Astrocyte (in vitro differentiated cells and primary cell): Measurements from ENCODE around the gene CERS3. TPM values are rescaled to one million over a fixed set of nuclear protein-coding genes. Genes with fewer than 3 reads are reported as not detected.

Experiments used
- DNase-seq: peaks from one replicate; pipeline ENCODE4 v3.0.0-alpha.2; 2010; ENCODE audit warnings: low read depth
- FAIRE-seq: peaks from 2 replicates; lab custom pipeline; 2011; peaks lifted over from hg19 to GRCh38; lab: Jason Lieb, UNC
- H2AFZ ChIP-seq: 2 replicates; pipeline ENCODE4 v1.6.0; 2012; ENCODE audit warnings: low read depth, low read length, inconsistent platforms
- H3K27ac ChIP-seq: 2 replicates; pipeline ENCODE4 v1.5.1; 2011; ENCODE audit warnings: low read depth, low read length, inconsistent platforms
- H3K27me3 ChIP-seq: 2 replicates; pipeline ENCODE4 v1.6.0; 2011; ENCODE audit warnings: low read length, inconsistent platforms; ENCODE audit not compliant: insufficient read depth
- H3K36me3 ChIP-seq: 2 replicates; pipeline ENCODE4 v1.5.1; 2011; ENCODE audit warnings: low read length, inconsistent platforms; ENCODE audit not compliant: insufficient read depth
- H3K4me1 ChIP-seq: 2 replicates; pipeline ENCODE4 v1.5.1; 2011; ENCODE audit warnings: low read length, inconsistent platforms; ENCODE audit not compliant: insufficient read depth
- H3K4me2 ChIP-seq: 2 replicates; pipeline ENCODE4 v1.6.0; 2012; ENCODE audit warnings: low read length, inconsistent platforms
- H3K4me3 ChIP-seq: 2 replicates; pipeline ENCODE4 v1.5.1; 2011; ENCODE audit warnings: low read depth, mild to moderate bottlenecking, low read length, inconsistent platforms; ENCODE audit not compliant: insufficient read depth
- H3K79me2 ChIP-seq: 2 replicates; pipeline ENCODE4 v1.6.0; 2012; ENCODE audit warnings: mild to moderate bottlenecking, low read length, inconsistent platforms; ENCODE audit not compliant: insufficient read depth
- H3K9ac ChIP-seq: 2 replicates; pipeline ENCODE4 v1.6.0; 2012; ENCODE audit warnings: mild to moderate bottlenecking, low read length, inconsistent platforms
- H3K9me3 ChIP-seq: 2 replicates; pipeline ENCODE4 v1.5.1; 2012; ENCODE audit warnings: low read depth, mild to moderate bottlenecking, low read length, inconsistent platforms; ENCODE audit not compliant: insufficient read depth
- H4K20me1 ChIP-seq: 2 replicates; pipeline ENCODE4 v1.6.0; 2012; ENCODE audit warnings: low read length, inconsistent platforms; ENCODE audit not compliant: insufficient read depth
- H3K27ac Mint-ChIP-seq: one replicate; pipeline ENCODE4 v1.8.0; 2021; ENCODE audit warnings: mild to moderate bottlenecking, mixed read lengths; ENCODE audit not compliant: unreplicated experiment
- H3K27me3 Mint-ChIP-seq: one replicate; pipeline ENCODE4 v1.8.0; 2021; ENCODE audit warnings: low read depth, mixed read lengths; ENCODE audit not compliant: unreplicated experiment
- H3K36me3 Mint-ChIP-seq: one replicate; pipeline ENCODE4 v1.8.0; 2021; ENCODE audit warnings: low read depth, mixed read lengths; ENCODE audit not compliant: unreplicated experiment
- H3K4me1 Mint-ChIP-seq: one replicate; pipeline ENCODE4 v1.8.0; 2021; ENCODE audit warnings: low read depth, mixed read lengths; ENCODE audit not compliant: unreplicated experiment
- H3K4me3 Mint-ChIP-seq: one replicate; pipeline ENCODE4 v1.8.0; 2021; ENCODE audit warnings: mild to moderate bottlenecking, moderate library complexity, mixed read lengths; ENCODE audit not compliant: unreplicated experiment
- H3K9me3 Mint-ChIP-seq: one replicate; pipeline ENCODE4 v1.8.0; 2021; ENCODE audit warnings: mild to moderate bottlenecking, mixed read lengths; ENCODE audit not compliant: unreplicated experiment
- EZH2 ChIP-seq: IDR thresholded peaks from 2 replicates; pipeline ENCODE4 v1.6.1; 2012; ENCODE audit warnings: mild to moderate bottlenecking, low read length, inconsistent platforms; ENCODE audit not compliant: insufficient read depth
- total RNA-seq: library from RNA; stranded (reverse); gene quantifications from 2 replicates; pipeline ENCODE4 v1.2.1, GENCODE V29; 2021
- TF ChIP-seq, protein P1 (sequence below): IDR thresholded peaks from 2 replicates; pipeline ENCODE4 v1.5.1; 2011; ENCODE audit warnings: low read depth, mild to moderate bottlenecking, inconsistent platforms, low read length, moderate library complexity; ENCODE audit not compliant: insufficient read depth

CERS3 gene
- total RNA-seq, 1 donor from 2014 or later = not detected

- Mint-ChIP-seq H3K36me3 (no peaks in the 10 kb centered on the region), H3K4me1 (no peaks in the 10 kb centered on the region), H3K27ac (no peak overlapping the region), H3K9me3 (peaks cover 6% of the 10 kb centered on the region), H3K4me3 (no peak overlapping the region), H3K27me3 (peaks cover 17% of the 10 kb centered on the region)
- no peaks in the 10 kb centered on the region for H3K27me3 ChIP-seq
- H3K27ac ChIP-seq = no peak overlapping the region
- H3K79me2 ChIP-seq = no peaks in the 10 kb centered on the region
- no peak overlapping the region for H2AFZ ChIP-seq
- H3K9me3 ChIP-seq = no peaks in the 10 kb centered on the region
- H3K4me1 ChIP-seq = no peaks in the 10 kb centered on the region
- H3K4me3 ChIP-seq = no peak overlapping the region
- no peaks in the 10 kb centered on the region for H4K20me1 ChIP-seq
- H3K4me2 ChIP-seq = no peak overlapping the region
- TF ChIP-seq EZH2 = no peak
- TF ChIP-seq, protein P1, sequence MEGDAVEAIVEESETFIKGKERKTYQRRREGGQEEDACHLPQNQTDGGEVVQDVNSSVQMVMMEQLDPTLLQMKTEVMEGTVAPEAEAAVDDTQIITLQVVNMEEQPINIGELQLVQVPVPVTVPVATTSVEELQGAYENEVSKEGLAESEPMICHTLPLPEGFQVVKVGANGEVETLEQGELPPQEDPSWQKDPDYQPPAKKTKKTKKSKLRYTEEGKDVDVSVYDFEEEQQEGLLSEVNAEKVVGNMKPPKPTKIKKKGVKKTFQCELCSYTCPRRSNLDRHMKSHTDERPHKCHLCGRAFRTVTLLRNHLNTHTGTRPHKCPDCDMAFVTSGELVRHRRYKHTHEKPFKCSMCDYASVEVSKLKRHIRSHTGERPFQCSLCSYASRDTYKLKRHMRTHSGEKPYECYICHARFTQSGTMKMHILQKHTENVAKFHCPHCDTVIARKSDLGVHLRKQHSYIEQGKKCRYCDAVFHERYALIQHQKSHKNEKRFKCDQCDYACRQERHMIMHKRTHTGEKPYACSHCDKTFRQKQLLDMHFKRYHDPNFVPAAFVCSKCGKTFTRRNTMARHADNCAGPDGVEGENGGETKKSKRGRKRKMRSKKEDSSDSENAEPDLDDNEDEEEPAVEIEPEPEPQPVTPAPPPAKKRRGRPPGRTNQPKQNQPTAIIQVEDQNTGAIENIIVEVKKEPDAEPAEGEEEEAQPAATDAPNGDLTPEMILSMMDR = no peak
- no peaks in the 10 kb centered on the region for H3K36me3 ChIP-seq
- H3K9ac ChIP-seq = no peak overlapping the region
- FAIRE-seq = no peak
- no peak for DNase-seq
These were observed 20.0 kb downstream of the CERS3 start for GRCh38 chr15:100508641-100509300.

GRCh38 chr15:100502651-100503050 is 26.1 kb downstream of the CERS3 start:
- no peak overlapping the region for H3K9ac ChIP-seq
- H3K27ac Mint-ChIP-seq = no peak overlapping the region
- no peaks in the 10 kb centered on the region for H3K36me3 Mint-ChIP-seq
- no peak overlapping the region for H3K4me2 ChIP-seq
- H3K79me2 ChIP-seq = no peaks in the 10 kb centered on the region
- H3K27ac ChIP-seq = no peak overlapping the region
- no peaks in the 10 kb centered on the region for H3K36me3 ChIP-seq
- H2AFZ ChIP-seq = no peak overlapping the region
- H3K27me3 Mint-ChIP-seq = peaks cover 4% of the 10 kb centered on the region
- TF ChIP-seq EZH2 = no peak
- TF ChIP-seq, protein P1 = no peak
- no peaks in the 10 kb centered on the region for H3K4me1 ChIP-seq
- no peaks in the 10 kb centered on the region for H3K27me3 ChIP-seq
- H3K9me3 Mint-ChIP-seq = peaks cover 4% of the 10 kb centered on the region
- no peak overlapping the region for H3K4me3 Mint-ChIP-seq
- H3K4me3 ChIP-seq = no peak overlapping the region
- no peaks in the 10 kb centered on the region for H4K20me1 ChIP-seq
- DNase-seq = no peak
- H3K9me3 ChIP-seq = no peaks in the 10 kb centered on the region
- no peaks in the 10 kb centered on the region for H3K4me1 Mint-ChIP-seq
- no peak for FAIRE-seq

GRCh38 chr15:100501117-100501516 is 27.6 kb downstream of the CERS3 start:
- Mint-ChIP-seq H3K4me1 (no peaks in the 10 kb centered on the region), H3K27ac (no peak overlapping the region), H3K36me3 (no peaks in the 10 kb centered on the region), H3K4me3 (no peak overlapping the region), H3K27me3 (peaks cover 4% of the 10 kb centered on the region), H3K9me3 (peaks cover 4% of the 10 kb centered on the region)
- no peak for TF ChIP-seq EZH2
- TF ChIP-seq, protein P1 = no peak
- Histone ChIP-seq H3K4me3 (no peak overlapping the region), H3K4me1 (no peaks in the 10 kb centered on the region), H3K9ac (no peak overlapping the region), H2AFZ (no peak overlapping the region), H3K9me3 (no peaks in the 10 kb centered on the region), H3K4me2 (no peak overlapping the region), H3K79me2 (no peaks in the 10 kb centered on the region), H3K27ac (no peak overlapping the region), H4K20me1 (no peaks in the 10 kb centered on the region), H3K36me3 (no peaks in the 10 kb centered on the region), H3K27me3 (no peaks in the 10 kb centered on the region)
- DNase-seq = no peak
- no peak for FAIRE-seq
